Upper lobe of left lung (tissue), 4 donors: ENCODE data around the gene CFAP45.

ENCODE experiments used
- EP300 ChIP-seq, 4 donors: sonication (generic); formaldehyde crosslinking; IDR thresholded peaks; one replicate each; pipeline ENCODE4 v1.5.1; 2017; ENCODE audit warnings: antibody characterized with exemption in 4 of 4, control low read depth in 2 of 4
- POLR2A ChIP-seq, 4 donors: fragments of 450-650 bp; IDR thresholded peaks; one replicate each; pipeline ENCODE4 v1.5.1; 2016 to 2017; ENCODE audit warnings: antibody characterized with exemption in 4 of 4, mild to moderate bottlenecking in 2 of 4
- POLR2AphosphoS5 ChIP-seq, 2 donors: sonication (generic); formaldehyde crosslinking; IDR thresholded peaks; one replicate each; pipeline ENCODE4 v1.5.1; 2017; ENCODE audit warnings: antibody characterized with exemption in 2 of 2
- TF ChIP-seq, protein P1 (sequence below), 6 experiments: fragments of 450-650 bp in 4 of 6; fragments of 200-600 bp in 2 of 6; sonication (generic) in 2 of 6; IDR thresholded peaks; one replicate each; pipeline ENCODE4 v1.5.1; 2016 to 2019; ENCODE audit warnings: antibody characterized with exemption in 6 of 6

DNA sequence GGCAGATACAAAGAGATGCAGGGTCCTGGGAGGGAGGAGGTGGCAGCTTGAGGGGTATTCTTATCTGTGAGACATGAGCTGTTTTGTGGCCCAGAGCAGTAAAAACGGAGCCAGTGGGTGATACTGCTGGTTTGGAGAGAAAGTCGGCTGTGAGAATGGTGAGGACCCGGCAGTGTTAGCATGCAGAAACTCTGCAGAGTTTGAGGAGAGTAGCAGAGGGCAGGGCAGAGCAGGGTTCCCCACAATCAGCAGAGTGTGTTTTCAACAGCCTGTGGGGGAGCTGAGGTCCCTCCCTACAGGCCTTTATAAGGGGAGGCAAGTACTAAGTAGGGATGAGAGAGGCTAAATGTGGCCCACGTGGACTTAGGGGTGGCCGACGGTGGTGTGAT lies 72.9 kb downstream of the CFAP45 start:
- TF ChIP-seq, protein P1, sequence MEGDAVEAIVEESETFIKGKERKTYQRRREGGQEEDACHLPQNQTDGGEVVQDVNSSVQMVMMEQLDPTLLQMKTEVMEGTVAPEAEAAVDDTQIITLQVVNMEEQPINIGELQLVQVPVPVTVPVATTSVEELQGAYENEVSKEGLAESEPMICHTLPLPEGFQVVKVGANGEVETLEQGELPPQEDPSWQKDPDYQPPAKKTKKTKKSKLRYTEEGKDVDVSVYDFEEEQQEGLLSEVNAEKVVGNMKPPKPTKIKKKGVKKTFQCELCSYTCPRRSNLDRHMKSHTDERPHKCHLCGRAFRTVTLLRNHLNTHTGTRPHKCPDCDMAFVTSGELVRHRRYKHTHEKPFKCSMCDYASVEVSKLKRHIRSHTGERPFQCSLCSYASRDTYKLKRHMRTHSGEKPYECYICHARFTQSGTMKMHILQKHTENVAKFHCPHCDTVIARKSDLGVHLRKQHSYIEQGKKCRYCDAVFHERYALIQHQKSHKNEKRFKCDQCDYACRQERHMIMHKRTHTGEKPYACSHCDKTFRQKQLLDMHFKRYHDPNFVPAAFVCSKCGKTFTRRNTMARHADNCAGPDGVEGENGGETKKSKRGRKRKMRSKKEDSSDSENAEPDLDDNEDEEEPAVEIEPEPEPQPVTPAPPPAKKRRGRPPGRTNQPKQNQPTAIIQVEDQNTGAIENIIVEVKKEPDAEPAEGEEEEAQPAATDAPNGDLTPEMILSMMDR (IDR thresholded peaks at IDR 0.05) = no peak
- TF ChIP-seq EP300 (IDR thresholded peaks at IDR 0.05) (no peak), POLR2AphosphoS5 (IDR thresholded peaks at IDR 0.05) (no peak), POLR2A (IDR thresholded peaks at IDR 0.05) (no peak)
